Upper lobe of left lung (tissue), 6 donors: Measurements from ENCODE around the gene ADPRHL1. TPM values are rescaled to one million over a fixed set of nuclear protein-coding genes. Genes with fewer than 3 reads are reported as not detected.
A peak's percentile ranks its signal among the peaks of the same experiment; 100 is the strongest.
"Not testable (repeated sequence)": the region's sequence is repeated elsewhere in the genome, so short reads cannot be mapped to it uniquely, and the experiment has no call there.

Experiments used
- ATAC-seq, 2 donors: fragments of 200-7000 bp; cut with Tn5 transposase; one replicate each; pipeline ENCODE4 v1.9.1; 2022; ENCODE audit warnings: mild to moderate bottlenecking in 2 of 2, moderate library complexity in 2 of 2; ENCODE audit not compliant: low FRiP score in 2 of 2
- DNase-seq, 2 donors: peaks; one replicate each; pipeline ENCODE4 v3.0.0-alpha.2; 2019 to 2020
- H3K27ac ChIP-seq, 4 donors: fragments of 200-600 bp; sonication (generic); one replicate each; pipeline ENCODE4 v1.5.1; 2016 to 2019
- H3K27me3 ChIP-seq, 4 donors: fragments of 200-600 bp; sonication (generic); one replicate each; pipeline ENCODE4 v1.5.1; 2017 to 2019
- H3K36me3 ChIP-seq, 4 donors: fragments of 200-600 bp; sonication (generic); one replicate each; pipeline ENCODE4 v1.5.1; 2016 to 2019
- H3K4me1 ChIP-seq, 4 donors: fragments of 200-600 bp; sonication (generic); one replicate each; pipeline ENCODE4 v1.5.1; 2018 to 2019
- H3K4me3 ChIP-seq, 4 donors: fragments of 200-600 bp; sonication (generic); one replicate each; pipeline ENCODE4 v1.5.1; 2017 to 2019; ENCODE audit warnings: mild to moderate bottlenecking in 2 of 4, moderate library complexity in 1 of 4
- H3K9me3 ChIP-seq, 4 donors: fragments of 200-600 bp; sonication (generic); one replicate each; pipeline ENCODE4 v1.5.1; 2018 to 2019
- EP300 ChIP-seq, 4 donors: sonication (generic); formaldehyde crosslinking; IDR thresholded peaks; one replicate each; pipeline ENCODE4 v1.5.1; 2017; ENCODE audit warnings: antibody characterized with exemption in 4 of 4, control low read depth in 2 of 4
- POLR2A ChIP-seq, 4 donors: fragments of 450-650 bp; IDR thresholded peaks; one replicate each; pipeline ENCODE4 v1.5.1; 2016 to 2017; ENCODE audit warnings: antibody characterized with exemption in 4 of 4, mild to moderate bottlenecking in 2 of 4
- POLR2AphosphoS5 ChIP-seq, 2 donors: sonication (generic); formaldehyde crosslinking; IDR thresholded peaks; one replicate each; pipeline ENCODE4 v1.5.1; 2017; ENCODE audit warnings: antibody characterized with exemption in 2 of 2
- WGBS, 2 donors: methylation state at CpG; one replicate each; pipeline ENCODE4 v1.1.5; 2017 to 2018; 5-methylcytosine and 5-hydroxymethylcytosine counted together
- total RNA-seq, 6 donors: library from RNA; depleted of rRNA in 4 of 6; stranded (reverse); fragments of >200 nt in 4 of 6; gene quantifications; one replicate each; pipeline versions ENCODE4 v1.1.0 to v1.2.1, GENCODE V29; 2016 to 2021
- TF ChIP-seq, protein P1 (sequence below), 6 experiments: fragments of 450-650 bp in 4 of 6; fragments of 200-600 bp in 2 of 6; sonication (generic) in 2 of 6; IDR thresholded peaks; one replicate each; pipeline ENCODE4 v1.5.1; 2016 to 2019; ENCODE audit warnings: antibody characterized with exemption in 6 of 6
- donor health status: DM: no; HTN: no; CAD: no; lungs with moderate emphysema.
- donor health status: DM: no; HTN: yes; CAD: no; lungs with severe emphysema.

ADPRHL1 gene
- total RNA-seq, 6 donors from 2014 or later, result 0.59 to 6.3 (median 2.8) TPM

GRCh38 chr13:113374511-113375175, 78.6 kb downstream of the ADPRHL1 start:
- WGBS, 2 donors, result 72 to 86% methylated on average over 6 to 7 of the region's 8 CpGs
- Histone ChIP-seq H3K4me1 (peaks cover 0 to 1% (median 0%) of the 10 kb centered on the region in 4 donors), H3K36me3 (no peaks in the 10 kb centered on the region), H3K9me3 (no peaks in the 10 kb centered on the region), H3K4me3 (no peak overlapping the region), H3K27ac (no peak overlapping the region), H3K27me3 (no peaks in the 10 kb centered on the region)
- ATAC-seq (no peak), DNase-seq (peak in 1 of 2 donors; percentile 26)
- TF ChIP-seq, protein P1, sequence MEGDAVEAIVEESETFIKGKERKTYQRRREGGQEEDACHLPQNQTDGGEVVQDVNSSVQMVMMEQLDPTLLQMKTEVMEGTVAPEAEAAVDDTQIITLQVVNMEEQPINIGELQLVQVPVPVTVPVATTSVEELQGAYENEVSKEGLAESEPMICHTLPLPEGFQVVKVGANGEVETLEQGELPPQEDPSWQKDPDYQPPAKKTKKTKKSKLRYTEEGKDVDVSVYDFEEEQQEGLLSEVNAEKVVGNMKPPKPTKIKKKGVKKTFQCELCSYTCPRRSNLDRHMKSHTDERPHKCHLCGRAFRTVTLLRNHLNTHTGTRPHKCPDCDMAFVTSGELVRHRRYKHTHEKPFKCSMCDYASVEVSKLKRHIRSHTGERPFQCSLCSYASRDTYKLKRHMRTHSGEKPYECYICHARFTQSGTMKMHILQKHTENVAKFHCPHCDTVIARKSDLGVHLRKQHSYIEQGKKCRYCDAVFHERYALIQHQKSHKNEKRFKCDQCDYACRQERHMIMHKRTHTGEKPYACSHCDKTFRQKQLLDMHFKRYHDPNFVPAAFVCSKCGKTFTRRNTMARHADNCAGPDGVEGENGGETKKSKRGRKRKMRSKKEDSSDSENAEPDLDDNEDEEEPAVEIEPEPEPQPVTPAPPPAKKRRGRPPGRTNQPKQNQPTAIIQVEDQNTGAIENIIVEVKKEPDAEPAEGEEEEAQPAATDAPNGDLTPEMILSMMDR (IDR thresholded peaks at IDR 0.05), result no peak
- TF ChIP-seq POLR2A (IDR thresholded peaks at IDR 0.05) (no peak), POLR2AphosphoS5 (IDR thresholded peaks at IDR 0.05) (no peak), EP300 (IDR thresholded peaks at IDR 0.05) (no peak)

- Histone ChIP-seq H3K27ac (no peak overlapping the region), H3K27me3 (no peaks in the 10 kb centered on the region), H3K4me3 (no peak overlapping the region), H3K4me1 (no peaks in the 10 kb centered on the region), H3K9me3 (no peaks in the 10 kb centered on the region), H3K36me3 (no peaks in the 10 kb centered on the region)
- DNase-seq (peak in 1 of 2 donors; percentile 49), ATAC-seq (no peak)
- WGBS, 2 donors, result 83 to 85% methylated on average over 13 to 18 of the region's 20 CpGs
- TF ChIP-seq, protein P1 (IDR thresholded peaks at IDR 0.05), result no peak
- no peak for TF ChIP-seq POLR2AphosphoS5 (IDR thresholded peaks at IDR 0.05)
- TF ChIP-seq EP300 (IDR thresholded peaks at IDR 0.05), result no peak
- TF ChIP-seq POLR2A (IDR thresholded peaks at IDR 0.05), result no peak
Measured at GRCh38 chr13:113373811-113374485, 79.3 kb downstream of the ADPRHL1 start.

DNA sequence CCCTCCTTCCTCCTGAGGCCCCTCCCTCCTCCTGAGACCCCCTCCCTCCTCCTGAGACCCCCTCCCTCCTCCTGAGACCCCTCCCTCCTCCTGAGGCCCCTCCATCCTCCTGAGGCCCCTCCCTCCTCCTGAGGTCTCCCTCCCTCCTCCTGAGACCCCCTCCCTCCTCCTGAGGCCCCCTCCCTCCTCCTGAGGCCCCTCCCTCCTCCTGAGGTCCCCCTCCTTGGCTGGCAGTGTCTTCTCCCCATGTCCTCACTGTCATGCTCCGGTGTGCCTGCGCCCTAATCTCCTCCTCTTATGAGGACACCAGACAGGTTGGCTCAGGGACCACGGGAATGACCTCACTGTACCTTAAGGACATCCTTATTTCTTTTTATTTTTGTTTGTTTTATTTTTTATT, 81.6 kb downstream of the ADPRHL1 start:
- 89 to 100% methylated on average over 3 of the region's 3 CpGs for WGBS, 2 donors
- DNase-seq, H3K9me3 ChIP-seq, H3K4me1 ChIP-seq, H3K27ac ChIP-seq, H3K36me3 ChIP-seq, H3K4me3 ChIP-seq, ATAC-seq, H3K27me3 ChIP-seq: not testable (repeated sequence)

DNA sequence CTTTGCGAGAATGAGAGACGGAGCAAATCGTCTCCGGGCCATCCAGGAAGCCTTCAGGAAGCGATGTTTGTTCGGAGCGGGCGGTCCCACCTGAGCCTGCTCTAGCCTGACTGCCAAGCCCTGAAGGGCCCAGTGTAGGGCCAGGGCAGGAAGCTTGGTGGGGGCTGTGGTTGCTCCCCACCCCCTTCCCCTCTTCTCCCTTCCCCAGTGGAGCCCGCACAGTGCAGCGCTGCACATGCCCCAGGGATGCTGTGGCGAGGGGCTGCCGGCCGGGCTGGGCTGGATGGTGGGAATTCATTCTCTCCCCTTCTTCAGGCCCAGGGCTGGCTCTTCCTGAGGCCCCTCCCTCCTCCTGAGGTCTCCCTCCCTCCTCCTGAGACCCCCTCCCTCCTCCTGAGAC, 82.2 kb downstream of the ADPRHL1 start:
- no peaks in the 10 kb centered on the region for H3K9me3 ChIP-seq
- H3K4me1 ChIP-seq, result no peaks in the 10 kb centered on the region
- DNase-seq, result peak in 1 of 2 donors; percentile 57
- H3K4me3 ChIP-seq, result no peak overlapping the region
- H3K36me3 ChIP-seq, result no peaks in the 10 kb centered on the region
- 58 to 66% methylated on average over 8 to 13 of the region's 13 CpGs for WGBS, 2 donors
- H3K27ac ChIP-seq, result no peak overlapping the region
- H3K27me3 ChIP-seq, result no peaks in the 10 kb centered on the region
- TF ChIP-seq POLR2A (IDR thresholded peaks at IDR 0.05) (no peak), POLR2AphosphoS5 (IDR thresholded peaks at IDR 0.05) (no peak), EP300 (IDR thresholded peaks at IDR 0.05) (no peak)
- TF ChIP-seq, protein P1 (IDR thresholded peaks at IDR 0.05), result no peak
- ATAC-seq, result no peak

GRCh38 chr13:113369881-113370280, 83.4 kb downstream of the ADPRHL1 start:
- no peaks in the 10 kb centered on the region for H3K9me3 ChIP-seq
- 89% methylated on average over 8 to 10 of the region's 10 CpGs for WGBS, 2 donors
- H3K27me3 ChIP-seq, result peaks cover 0 to 1% (median 0%) of the 10 kb centered on the region in 4 donors
- no peak overlapping the region for H3K4me3 ChIP-seq
- no peak overlapping the region for H3K27ac ChIP-seq
- TF ChIP-seq POLR2A (IDR thresholded peaks at IDR 0.05) (no peak), EP300 (IDR thresholded peaks at IDR 0.05) (no peak), POLR2AphosphoS5 (IDR thresholded peaks at IDR 0.05) (no peak)
- TF ChIP-seq, protein P1 (IDR thresholded peaks at IDR 0.05), result no peak
- ATAC-seq (no peak), DNase-seq (no peak)
- no peaks in the 10 kb centered on the region for H3K36me3 ChIP-seq
- H3K4me1 ChIP-seq, result peaks cover 0 to under 1% (median 0%) of the 10 kb centered on the region in 4 donors
